Measurements from ENCODE around the gene SLC9A3.
"Not testable (repeated sequence)": the region's sequence is repeated elsewhere in the genome, so short reads cannot be mapped to it uniquely, and the experiment has no call there.

The SLC9A3 gene

GRCh38 chr5:524234-524972 is at the start of gene SLC9A3:
Gene SLC9A3, minus strand, starts transcription at chr5:524449.
- no peak for DNase-seq

- peak; percentile 88 for DNase-seq
These were observed 49.7 kb upstream of the SLC9A3 start for GRCh38 chr5:573976-574375.

GRCh38 chr5:573206-573605 is 49.0 kb upstream of the SLC9A3 start:
- DNase-seq = peak; percentile 25

GRCh38 chr5:572398-573019 is 48.3 kb upstream of the SLC9A3 start:
- DNase-seq = peak; percentile 93

- no peak for DNase-seq
These were observed 47.5 kb upstream of the SLC9A3 start for GRCh38 chr5:571791-572190.

GRCh38 chr5:570886-571285 is 46.6 kb upstream of the SLC9A3 start:
- no peak for DNase-seq

- no peak for DNase-seq
These were observed 46.2 kb upstream of the SLC9A3 start for GRCh38 chr5:570446-570845.

GRCh38 chr5:569868-570361 is 45.7 kb upstream of the SLC9A3 start:
- no peak for DNase-seq

- no peak for DNase-seq
These were observed 45.2 kb upstream of the SLC9A3 start for GRCh38 chr5:569358-569867.

GRCh38 chr5:568809-569208 is 44.6 kb upstream of the SLC9A3 start:
- DNase-seq = no peak

GRCh38 chr5:568061-568781 is 44.0 kb upstream of the SLC9A3 start:
- DNase-seq = no peak

GRCh38 chr5:567664-568060 is 43.4 kb upstream of the SLC9A3 start:
- no peak for DNase-seq

GRCh38 chr5:566636-567309 is 42.5 kb upstream of the SLC9A3 start:
- no peak for DNase-seq

GRCh38 chr5:565782-566440 is 41.7 kb upstream of the SLC9A3 start:
- DNase-seq = no peak

GRCh38 chr5:561408-561807 is 37.2 kb upstream of the SLC9A3 start:
- DNase-seq = no peak

GRCh38 chr5:560792-561166 is 36.5 kb upstream of the SLC9A3 start:
- DNase-seq = no peak

- no peak for DNase-seq
These were observed 34.7 kb upstream of the SLC9A3 start for GRCh38 chr5:558871-559503.

GRCh38 chr5:558326-558725 is 34.1 kb upstream of the SLC9A3 start:
- DNase-seq = no peak

GRCh38 chr5:557917-558316 is 33.7 kb upstream of the SLC9A3 start:
- not testable (repeated sequence) for DNase-seq

GRCh38 chr5:556909-557441 is 32.7 kb upstream of the SLC9A3 start:
- no peak for DNase-seq

GRCh38 chr5:555058-555623 is 30.9 kb upstream of the SLC9A3 start:
- no peak for DNase-seq

Data from NCI-H1092 treated with DMSO at 0.1 percent for 48 hours (cell line).